ENCODE results near the gene TRAPPC5. TPM values are rescaled to one million over a fixed set of nuclear protein-coding genes. Genes with fewer than 3 reads are reported as not detected.

Gene TRAPPC5
- total RNA-seq, 1 donor from 2014 or later: 110 TPM

DNA sequence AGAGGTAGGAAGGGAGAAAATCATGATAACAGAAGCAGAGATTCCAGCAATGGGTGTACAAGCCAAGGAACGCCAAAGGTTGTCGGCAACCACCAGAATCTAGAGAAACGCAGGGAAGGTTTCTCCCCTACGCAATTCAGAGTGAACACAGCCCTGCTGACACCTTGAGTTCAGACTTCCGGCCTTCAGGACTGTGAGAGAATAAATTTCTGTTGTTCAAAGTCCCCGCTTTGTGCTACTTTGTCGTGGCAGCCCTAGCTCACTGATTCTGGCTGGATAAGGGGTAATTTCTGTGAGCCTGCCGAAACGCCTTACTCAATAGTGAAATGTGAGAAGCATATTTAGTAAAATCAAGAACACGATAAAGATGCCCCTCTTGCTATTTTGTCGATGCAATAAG, 56.6 kb downstream of the TRAPPC5 start:
- H3K79me2 ChIP-seq (ENCODE audit: insufficient read depth, low read length): no peaks in the 10 kb centered on the region
- no peak overlapping the region for H3K27ac ChIP-seq (ENCODE audit: low read depth, low read length)
- Mint-ChIP-seq H3K4me3 (ENCODE audit: unreplicated experiment) (no peak overlapping the region), H3K27me3 (ENCODE audit: low read depth, unreplicated experiment) (peaks cover 55% of the 10 kb centered on the region), H3K9me3 (ENCODE audit: unreplicated experiment) (no peaks in the 10 kb centered on the region), H3K36me3 (ENCODE audit: low read depth, unreplicated experiment) (no peaks in the 10 kb centered on the region), H3K27ac (ENCODE audit: unreplicated experiment) (no peak overlapping the region), H3K4me1 (ENCODE audit: low read depth, unreplicated experiment) (no peaks in the 10 kb centered on the region)
- DNase-seq (ENCODE audit: low read depth) (no peak), FAIRE-seq (no peak)
- no peak overlapping the region for H3K9ac ChIP-seq (ENCODE audit: low read length)
- H3K4me1 ChIP-seq (ENCODE audit: insufficient read depth, low read length): no peaks in the 10 kb centered on the region
- peaks cover 6% of the 10 kb centered on the region for H3K27me3 ChIP-seq (ENCODE audit: insufficient read depth, low read length)
- no peaks in the 10 kb centered on the region for H3K9me3 ChIP-seq (ENCODE audit: insufficient read depth, low read depth, low read length)
- no peaks in the 10 kb centered on the region for H4K20me1 ChIP-seq (ENCODE audit: insufficient read depth, low read length)
- no peak overlapping the region for H3K4me3 ChIP-seq (ENCODE audit: insufficient read depth, low read depth, low read length)
- TF ChIP-seq, protein P1, sequence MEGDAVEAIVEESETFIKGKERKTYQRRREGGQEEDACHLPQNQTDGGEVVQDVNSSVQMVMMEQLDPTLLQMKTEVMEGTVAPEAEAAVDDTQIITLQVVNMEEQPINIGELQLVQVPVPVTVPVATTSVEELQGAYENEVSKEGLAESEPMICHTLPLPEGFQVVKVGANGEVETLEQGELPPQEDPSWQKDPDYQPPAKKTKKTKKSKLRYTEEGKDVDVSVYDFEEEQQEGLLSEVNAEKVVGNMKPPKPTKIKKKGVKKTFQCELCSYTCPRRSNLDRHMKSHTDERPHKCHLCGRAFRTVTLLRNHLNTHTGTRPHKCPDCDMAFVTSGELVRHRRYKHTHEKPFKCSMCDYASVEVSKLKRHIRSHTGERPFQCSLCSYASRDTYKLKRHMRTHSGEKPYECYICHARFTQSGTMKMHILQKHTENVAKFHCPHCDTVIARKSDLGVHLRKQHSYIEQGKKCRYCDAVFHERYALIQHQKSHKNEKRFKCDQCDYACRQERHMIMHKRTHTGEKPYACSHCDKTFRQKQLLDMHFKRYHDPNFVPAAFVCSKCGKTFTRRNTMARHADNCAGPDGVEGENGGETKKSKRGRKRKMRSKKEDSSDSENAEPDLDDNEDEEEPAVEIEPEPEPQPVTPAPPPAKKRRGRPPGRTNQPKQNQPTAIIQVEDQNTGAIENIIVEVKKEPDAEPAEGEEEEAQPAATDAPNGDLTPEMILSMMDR (IDR thresholded peaks at IDR 0.05; ENCODE audit: insufficient read depth, low read depth, low read length): no peak
- TF ChIP-seq EZH2 (IDR thresholded peaks at IDR 0.05; ENCODE audit: insufficient read depth, low read length): no peak
- no peak overlapping the region for H3K4me2 ChIP-seq (ENCODE audit: low read length)
- H3K36me3 ChIP-seq (ENCODE audit: insufficient read depth, low read length): no peaks in the 10 kb centered on the region
- H2AFZ ChIP-seq (ENCODE audit: low read depth, low read length): no peak overlapping the region

Other genes starting within 250 kb of the TRAPPC5 start
- 1.7 and 2.2 TPM in 2 replicates for gene PEX11G, start 191.8 kb upstream of the TRAPPC5 start, total RNA-seq
- 39.8 and 41.1 TPM in 2 replicates for gene ZNF358, start 164.7 kb upstream of the TRAPPC5 start, total RNA-seq
- gene MCOLN1, start 158.2 kb upstream of the TRAPPC5 start, total RNA-seq: 26.2 and 27.5 TPM in 2 replicates
- gene PNPLA6, start 145.1 kb upstream of the TRAPPC5 start, total RNA-seq: 81.9 and 90.2 TPM in 2 replicates
- gene CAMSAP3, start 85.0 kb upstream of the TRAPPC5 start, total RNA-seq: 2.8 and 4.1 TPM in 2 replicates
- gene XAB2, start 51.3 kb upstream of the TRAPPC5 start, total RNA-seq: 28.1 and 30.4 TPM in 2 replicates
- gene PET100, start 51.0 kb upstream of the TRAPPC5 start, total RNA-seq: 94.1 and 95.8 TPM in 2 replicates
- not detected in 2 replicates for gene PCP2, start 47.1 kb upstream of the TRAPPC5 start, total RNA-seq
- 48.6 and 49.6 TPM in 2 replicates for gene STXBP2, start 43.7 kb upstream of the TRAPPC5 start, total RNA-seq
- gene RETN, start 11.8 kb upstream of the TRAPPC5 start, total RNA-seq: not detected in 2 replicates
- not detected in 2 replicates for gene MCEMP1, start 3.7 kb upstream of the TRAPPC5 start, total RNA-seq
- gene FCER2, start 21.3 kb downstream of the TRAPPC5 start, total RNA-seq: not detected in 2 replicates
- not detected in 2 replicates for gene CLEC4G, start 51.3 kb downstream of the TRAPPC5 start, total RNA-seq
- not detected in 2 replicates for gene CD209, start 66.7 kb downstream of the TRAPPC5 start, total RNA-seq
- gene CLEC4M, start 82.4 kb downstream of the TRAPPC5 start, total RNA-seq: not detected in 2 replicates
- 22.1 and 25.7 TPM in 2 replicates for gene EVI5L, start 149.4 kb downstream of the TRAPPC5 start, total RNA-seq
- 0.55 and 1.3 TPM in 2 replicates for gene PRR36, start 193.6 kb downstream of the TRAPPC5 start, total RNA-seq
- gene LRRC8E, start 207.7 kb downstream of the TRAPPC5 start, total RNA-seq: 6.5 and 6.6 TPM in 2 replicates
- gene MAP2K7, start 223.0 kb downstream of the TRAPPC5 start, total RNA-seq: 20.9 and 22.9 TPM in 2 replicates
- 2.8 and 4.6 TPM in 2 replicates for gene TGFBR3L, start 234.0 kb downstream of the TRAPPC5 start, total RNA-seq
- gene SNAPC2, start 239.5 kb downstream of the TRAPPC5 start, total RNA-seq: 14.7 and 15.2 TPM in 2 replicates
- 49.5 and 55.9 TPM in 2 replicates for gene CTXN1, start 245.3 kb downstream of the TRAPPC5 start, total RNA-seq